WTC11 (cell line): ENCODE measurements around the gene SETD4. TPM values are rescaled to one million over a fixed set of nuclear protein-coding genes. Genes with fewer than 3 reads are reported as not detected.

ENCODE experiments used
- ATAC-seq: fragments of 200-7000 bp; cut with Tn5 transposase; 2 replicates; pipeline ENCODE4 v1.10.0; 2021; ENCODE audit warnings: mild to moderate bottlenecking, moderate library complexity
- CTCF ChIA-PET: fragments of 300-600 bp; sonication (Branson Sonifier 250); formaldehyde crosslinking; loops from one replicate; lab custom pipeline; 2021; ENCODE audit warnings: antibody characterized with exemption; lab: Charles Lee
- POLR2A ChIA-PET: fragments of 350-600 bp; sonication (Branson Sonifier 250); formaldehyde crosslinking; loops from one replicate; lab custom pipeline; 2021; ENCODE audit warnings: antibody characterized with exemption; lab: Charles Lee
- DNase-seq: peaks from one replicate; pipeline ENCODE4 v3.0.0; 2021; ENCODE audit warnings: low spot score
- H3K27ac Mint-ChIP-seq: 2 replicates; pipeline ENCODE4 v1.8.0; 2021; ENCODE audit warnings: mixed read lengths
- H3K27me3 Mint-ChIP-seq: 2 replicates; pipeline ENCODE4 v1.8.0; 2021; ENCODE audit warnings: low read depth, mild to moderate bottlenecking, moderate library complexity, mixed read lengths
- H3K36me3 Mint-ChIP-seq: 2 replicates; pipeline ENCODE4 v1.8.0; 2021; ENCODE audit warnings: mixed read lengths
- H3K4me1 Mint-ChIP-seq: 2 replicates; pipeline ENCODE4 v1.8.0; 2022; ENCODE audit warnings: mixed read lengths
- H3K4me3 Mint-ChIP-seq: 2 replicates; pipeline ENCODE4 v1.8.0; 2021; ENCODE audit warnings: mild to moderate bottlenecking, moderate library complexity, mixed read lengths
- H3K9me3 Mint-ChIP-seq: 2 replicates; pipeline ENCODE4 v1.8.0; 2021; ENCODE audit warnings: mixed read lengths
- AR ChIP-seq: fragments of 250-450 bp; sonication (Bioruptor Pico); IDR thresholded peaks from 2 replicates; pipeline ENCODE4 v1.9.0; 2021; ENCODE audit warnings: mild to moderate bottlenecking
- GTF2I ChIP-seq: fragments of 250-450 bp; sonication (Bioruptor Pico); conservative IDR thresholded peaks from 2 replicates; pipeline ENCODE4 v1.4.0; 2021; ENCODE audit warnings: mild to moderate bottlenecking
- HMGXB4 ChIP-seq: sonication (generic); formaldehyde crosslinking; IDR thresholded peaks from 2 replicates; pipeline ENCODE4 v1.8.1; 2023; ENCODE audit warnings: mild to moderate bottlenecking, moderate library complexity, missing genetic modification reagents
- SOX15 ChIP-seq: fragments of 250-450 bp; sonication (Bioruptor Pico); IDR thresholded peaks from 2 replicates; pipeline ENCODE4 v1.9.0; 2021; ENCODE audit warnings: mild to moderate bottlenecking
- ZNF121 ChIP-seq: sonication (generic); formaldehyde crosslinking; IDR thresholded peaks from 2 replicates; pipeline ENCODE4 v1.8.0; 2023; ENCODE audit warnings: missing genetic modification reagents
- ZNF219 ChIP-seq: sonication (generic); formaldehyde crosslinking; IDR thresholded peaks from 2 replicates; pipeline ENCODE4 v1.8.0; 2023; ENCODE audit warnings: missing genetic modification reagents, mild to moderate bottlenecking, borderline replicate concordance
- ZNF263 ChIP-seq: sonication (generic); formaldehyde crosslinking; IDR thresholded peaks from 2 replicates; pipeline ENCODE4 v1.8.1; 2022; ENCODE audit warnings: low read depth, mild to moderate bottlenecking, moderate library complexity, missing genetic modification reagents
- ZNF416 ChIP-seq: fragments of 250-450 bp; sonication (Bioruptor Pico); IDR thresholded peaks from 2 replicates; pipeline ENCODE4 v1.9.0; 2021; ENCODE audit warnings: mild to moderate bottlenecking, inconsistent platforms
- ZNF671 ChIP-seq: fragments of 250-450 bp; sonication (Bioruptor Pico); IDR thresholded peaks from 2 replicates; pipeline ENCODE4 v1.8.0; 2021; ENCODE audit warnings: mild to moderate bottlenecking
- total RNA-seq: library from RNA; stranded (reverse); gene quantifications from 3 replicates; pipeline ENCODE4 v1.2.3, GENCODE V29; 2021
- TF ChIP-seq, protein P1 (sequence below): fragments of 250-450 bp; sonication (Bioruptor Pico); IDR thresholded peaks from 2 replicates; pipeline ENCODE4 v1.9.0; 2021; ENCODE audit warnings: moderate library complexity, mild to moderate bottlenecking, inconsistent platforms, borderline replicate concordance
- TF ChIP-seq, protein P2 (sequence below): sonication (generic); formaldehyde crosslinking; IDR thresholded peaks from 2 replicates; pipeline ENCODE4 v1.8.0; 2022; ENCODE audit warnings: missing genetic modification reagents
- TF ChIP-seq, protein P3 (sequence below): sonication (generic); formaldehyde crosslinking; IDR thresholded peaks from 2 replicates; pipeline ENCODE4 v1.8.1; 2022; ENCODE audit warnings: low read depth, mild to moderate bottlenecking, moderate library complexity, missing genetic modification reagents, borderline replicate concordance
- TF ChIP-seq, protein P4 (sequence below): sonication (generic); formaldehyde crosslinking; IDR thresholded peaks from 2 replicates; pipeline ENCODE4 v1.8.1; 2022; ENCODE audit warnings: low read depth, missing genetic modification reagents, borderline replicate concordance
- TF ChIP-seq, protein P5 (sequence below): sonication (generic); formaldehyde crosslinking; IDR thresholded peaks from 2 replicates; pipeline ENCODE4 v1.8.1; 2023; ENCODE audit warnings: mild to moderate bottlenecking, missing genetic modification reagents, borderline replicate concordance
- TF ChIP-seq, protein P6 (sequence below): sonication (generic); formaldehyde crosslinking; IDR thresholded peaks from 2 replicates; pipeline ENCODE4 v1.8.1; 2023; ENCODE audit warnings: mild to moderate bottlenecking, missing genetic modification reagents, moderate library complexity

The SETD4 gene
- total RNA-seq, 1 experiment from 2014 or later: 64.8 TPM

DNA sequence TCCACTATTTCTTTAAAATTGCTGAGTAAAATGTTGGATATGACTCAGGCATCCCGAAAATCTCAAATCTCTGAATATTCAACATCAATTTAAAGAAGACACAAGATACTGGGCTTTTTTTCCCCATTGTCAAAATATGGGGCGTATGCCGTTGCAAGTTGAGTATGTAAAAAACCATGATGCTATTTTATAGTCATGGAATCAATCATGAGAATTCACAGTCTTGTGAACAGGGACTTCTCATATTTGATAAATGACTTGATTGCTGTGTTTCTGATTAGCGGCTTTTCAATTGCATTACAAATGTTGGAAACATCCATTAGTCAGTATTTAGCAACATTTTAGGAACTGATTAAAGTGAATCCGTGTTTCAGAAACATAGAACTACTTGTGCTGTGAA lies 45.3 kb downstream of the SETD4 start (continued):
- TF ChIP-seq, protein P1, sequence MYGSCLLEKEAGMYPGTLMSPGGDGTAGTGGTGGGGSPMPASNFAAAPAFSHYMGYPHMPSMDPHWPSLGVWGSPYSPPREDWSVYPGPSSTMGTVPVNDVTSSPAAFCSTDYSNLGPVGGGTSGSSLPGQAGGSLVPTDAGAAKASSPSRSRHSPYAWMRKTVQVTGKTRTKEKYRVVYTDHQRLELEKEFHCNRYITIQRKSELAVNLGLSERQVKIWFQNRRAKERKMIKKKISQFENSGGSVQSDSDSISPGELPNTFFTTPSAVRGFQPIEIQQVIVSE (CRISPR knock-in tag): no peak
- TF ChIP-seq HMGXB4 (no peak), ZNF121 (no peak)
- TF ChIP-seq, all 79 proteins: peak for 0

GRCh38 chr21:36010801-36011200 lies 49.5 kb downstream of the SETD4 start:
- H3K4me1 Mint-ChIP-seq: no peaks in the 10 kb centered on the region

DNA sequence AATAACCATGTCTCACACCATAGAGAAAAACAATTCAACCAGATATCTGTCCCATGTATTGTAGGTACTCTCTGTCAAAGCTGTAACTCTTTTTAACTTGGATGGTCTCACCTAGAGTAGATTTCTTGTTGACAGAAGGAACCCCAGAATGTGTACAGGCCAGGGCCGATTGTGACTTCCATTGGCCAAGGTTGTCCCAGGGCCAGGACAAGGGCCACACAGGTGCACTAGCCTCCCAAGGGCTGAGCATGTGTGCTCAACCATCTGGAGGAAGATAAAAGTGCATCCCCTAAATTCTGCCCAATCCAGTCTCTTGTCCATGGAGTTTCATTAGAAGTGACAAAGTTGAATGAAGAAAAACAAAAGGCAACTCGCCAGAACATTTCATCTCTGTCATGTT lies 51.8 kb downstream of the SETD4 start:
- Mint-ChIP-seq H3K27me3 (no peaks in the 10 kb centered on the region), H3K4me1 (0 out of 2 replicates have a peak, but pooled peaks cover 4% of the 10 kb centered on the region), H3K36me3 (peaks cover 9% of the 10 kb centered on the region; the same call in 1 of the 2 replicates), H3K9me3 (peaks cover 9% of the 10 kb centered on the region), H3K4me3 (no peak overlapping the region), H3K27ac (no peak overlapping the region)
- ChIA-PET CTCF (no interaction called here), POLR2A (no interaction called here)
- ATAC-seq (no peak), DNase-seq (no peak)
- TF ChIP-seq ZNF263 (CRISPR knock-in tag) (no peak), ZNF121 (no peak), ZNF219 (CRISPR knock-in tag) (no peak), ZNF416 (CRISPR knock-in tag) (no peak), ZNF671 (CRISPR knock-in tag) (no peak), AR (CRISPR knock-in tag) (no peak), SOX15 (CRISPR knock-in tag) (no peak), GTF2I (CRISPR knock-in tag) (no peak)
- TF ChIP-seq, protein P2, sequence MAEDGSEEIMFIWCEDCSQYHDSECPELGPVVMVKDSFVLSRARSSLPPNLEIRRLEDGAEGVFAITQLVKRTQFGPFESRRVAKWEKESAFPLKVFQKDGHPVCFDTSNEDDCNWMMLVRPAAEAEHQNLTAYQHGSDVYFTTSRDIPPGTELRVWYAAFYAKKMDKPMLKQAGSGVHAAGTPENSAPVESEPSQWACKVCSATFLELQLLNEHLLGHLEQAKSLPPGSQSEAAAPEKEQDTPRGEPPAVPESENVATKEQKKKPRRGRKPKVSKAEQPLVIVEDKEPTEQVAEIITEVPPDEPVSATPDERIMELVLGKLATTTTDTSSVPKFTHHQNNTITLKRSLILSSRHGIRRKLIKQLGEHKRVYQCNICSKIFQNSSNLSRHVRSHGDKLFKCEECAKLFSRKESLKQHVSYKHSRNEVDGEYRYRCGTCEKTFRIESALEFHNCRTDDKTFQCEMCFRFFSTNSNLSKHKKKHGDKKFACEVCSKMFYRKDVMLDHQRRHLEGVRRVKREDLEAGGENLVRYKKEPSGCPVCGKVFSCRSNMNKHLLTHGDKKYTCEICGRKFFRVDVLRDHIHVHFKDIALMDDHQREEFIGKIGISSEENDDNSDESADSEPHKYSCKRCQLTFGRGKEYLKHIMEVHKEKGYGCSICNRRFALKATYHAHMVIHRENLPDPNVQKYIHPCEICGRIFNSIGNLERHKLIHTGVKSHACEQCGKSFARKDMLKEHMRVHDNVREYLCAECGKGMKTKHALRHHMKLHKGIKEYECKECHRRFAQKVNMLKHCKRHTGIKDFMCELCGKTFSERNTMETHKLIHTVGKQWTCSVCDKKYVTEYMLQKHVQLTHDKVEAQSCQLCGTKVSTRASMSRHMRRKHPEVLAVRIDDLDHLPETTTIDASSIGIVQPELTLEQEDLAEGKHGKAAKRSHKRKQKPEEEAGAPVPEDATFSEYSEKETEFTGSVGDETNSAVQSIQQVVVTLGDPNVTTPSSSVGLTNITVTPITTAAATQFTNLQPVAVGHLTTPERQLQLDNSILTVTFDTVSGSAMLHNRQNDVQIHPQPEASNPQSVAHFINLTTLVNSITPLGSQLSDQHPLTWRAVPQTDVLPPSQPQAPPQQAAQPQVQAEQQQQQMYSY (CRISPR knock-in tag): no peak
- TF ChIP-seq, protein P3, sequence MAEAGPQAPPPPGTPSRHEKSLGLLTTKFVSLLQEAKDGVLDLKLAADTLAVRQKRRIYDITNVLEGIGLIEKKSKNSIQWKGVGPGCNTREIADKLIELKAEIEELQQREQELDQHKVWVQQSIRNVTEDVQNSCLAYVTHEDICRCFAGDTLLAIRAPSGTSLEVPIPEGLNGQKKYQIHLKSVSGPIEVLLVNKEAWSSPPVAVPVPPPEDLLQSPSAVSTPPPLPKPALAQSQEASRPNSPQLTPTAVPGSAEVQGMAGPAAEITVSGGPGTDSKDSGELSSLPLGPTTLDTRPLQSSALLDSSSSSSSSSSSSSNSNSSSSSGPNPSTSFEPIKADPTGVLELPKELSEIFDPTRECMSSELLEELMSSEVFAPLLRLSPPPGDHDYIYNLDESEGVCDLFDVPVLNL (CRISPR knock-in tag): no peak
- TF ChIP-seq, protein P4, sequence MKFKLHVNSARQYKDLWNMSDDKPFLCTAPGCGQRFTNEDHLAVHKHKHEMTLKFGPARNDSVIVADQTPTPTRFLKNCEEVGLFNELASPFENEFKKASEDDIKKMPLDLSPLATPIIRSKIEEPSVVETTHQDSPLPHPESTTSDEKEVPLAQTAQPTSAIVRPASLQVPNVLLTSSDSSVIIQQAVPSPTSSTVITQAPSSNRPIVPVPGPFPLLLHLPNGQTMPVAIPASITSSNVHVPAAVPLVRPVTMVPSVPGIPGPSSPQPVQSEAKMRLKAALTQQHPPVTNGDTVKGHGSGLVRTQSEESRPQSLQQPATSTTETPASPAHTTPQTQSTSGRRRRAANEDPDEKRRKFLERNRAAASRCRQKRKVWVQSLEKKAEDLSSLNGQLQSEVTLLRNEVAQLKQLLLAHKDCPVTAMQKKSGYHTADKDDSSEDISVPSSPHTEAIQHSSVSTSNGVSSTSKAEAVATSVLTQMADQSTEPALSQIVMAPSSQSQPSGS (CRISPR knock-in tag): no peak
- TF ChIP-seq, protein P5, sequence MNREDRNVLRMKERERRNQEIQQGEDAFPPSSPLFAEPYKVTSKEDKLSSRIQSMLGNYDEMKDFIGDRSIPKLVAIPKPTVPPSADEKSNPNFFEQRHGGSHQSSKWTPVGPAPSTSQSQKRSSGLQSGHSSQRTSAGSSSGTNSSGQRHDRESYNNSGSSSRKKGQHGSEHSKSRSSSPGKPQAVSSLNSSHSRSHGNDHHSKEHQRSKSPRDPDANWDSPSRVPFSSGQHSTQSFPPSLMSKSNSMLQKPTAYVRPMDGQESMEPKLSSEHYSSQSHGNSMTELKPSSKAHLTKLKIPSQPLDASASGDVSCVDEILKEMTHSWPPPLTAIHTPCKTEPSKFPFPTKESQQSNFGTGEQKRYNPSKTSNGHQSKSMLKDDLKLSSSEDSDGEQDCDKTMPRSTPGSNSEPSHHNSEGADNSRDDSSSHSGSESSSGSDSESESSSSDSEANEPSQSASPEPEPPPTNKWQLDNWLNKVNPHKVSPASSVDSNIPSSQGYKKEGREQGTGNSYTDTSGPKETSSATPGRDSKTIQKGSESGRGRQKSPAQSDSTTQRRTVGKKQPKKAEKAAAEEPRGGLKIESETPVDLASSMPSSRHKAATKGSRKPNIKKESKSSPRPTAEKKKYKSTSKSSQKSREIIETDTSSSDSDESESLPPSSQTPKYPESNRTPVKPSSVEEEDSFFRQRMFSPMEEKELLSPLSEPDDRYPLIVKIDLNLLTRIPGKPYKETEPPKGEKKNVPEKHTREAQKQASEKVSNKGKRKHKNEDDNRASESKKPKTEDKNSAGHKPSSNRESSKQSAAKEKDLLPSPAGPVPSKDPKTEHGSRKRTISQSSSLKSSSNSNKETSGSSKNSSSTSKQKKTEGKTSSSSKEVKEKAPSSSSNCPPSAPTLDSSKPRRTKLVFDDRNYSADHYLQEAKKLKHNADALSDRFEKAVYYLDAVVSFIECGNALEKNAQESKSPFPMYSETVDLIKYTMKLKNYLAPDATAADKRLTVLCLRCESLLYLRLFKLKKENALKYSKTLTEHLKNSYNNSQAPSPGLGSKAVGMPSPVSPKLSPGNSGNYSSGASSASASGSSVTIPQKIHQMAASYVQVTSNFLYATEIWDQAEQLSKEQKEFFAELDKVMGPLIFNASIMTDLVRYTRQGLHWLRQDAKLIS (CRISPR knock-in tag): no peak

More at GRCh38 chr21:36010801-36011200, 49.5 kb downstream of the SETD4 start:
- CTCF ChIA-PET: no interaction called here
- no peak overlapping the region for H3K4me3 Mint-ChIP-seq
- TF ChIP-seq, protein P6, sequence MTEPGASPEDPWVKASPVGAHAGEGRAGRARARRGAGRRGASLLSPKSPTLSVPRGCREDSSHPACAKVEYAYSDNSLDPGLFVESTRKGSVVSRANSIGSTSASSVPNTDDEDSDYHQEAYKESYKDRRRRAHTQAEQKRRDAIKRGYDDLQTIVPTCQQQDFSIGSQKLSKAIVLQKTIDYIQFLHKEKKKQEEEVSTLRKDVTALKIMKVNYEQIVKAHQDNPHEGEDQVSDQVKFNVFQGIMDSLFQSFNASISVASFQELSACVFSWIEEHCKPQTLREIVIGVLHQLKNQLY (CRISPR knock-in tag): no peak
- TF ChIP-seq, all 79 proteins: peak for 0
- Mint-ChIP-seq H3K27me3 (no peaks in the 10 kb centered on the region; the same call in 1 of the 2 replicates), H3K27ac (peak overlapping the region; percentile 2; the same call in 1 of the 2 replicates), H3K9me3 (no peaks in the 10 kb centered on the region), H3K36me3 (no peaks in the 10 kb centered on the region)
- POLR2A ChIA-PET: no interaction called here
- DNase-seq: no peak
- no peak for ATAC-seq
